ENCODE measurements around the gene GPR39. TPM values are rescaled to one million over a fixed set of nuclear protein-coding genes. Genes with fewer than 3 reads are reported as not detected.

The GPR39 gene
- total RNA-seq, 1 experiment from 2014 or later, result 9.0 TPM

DNA sequence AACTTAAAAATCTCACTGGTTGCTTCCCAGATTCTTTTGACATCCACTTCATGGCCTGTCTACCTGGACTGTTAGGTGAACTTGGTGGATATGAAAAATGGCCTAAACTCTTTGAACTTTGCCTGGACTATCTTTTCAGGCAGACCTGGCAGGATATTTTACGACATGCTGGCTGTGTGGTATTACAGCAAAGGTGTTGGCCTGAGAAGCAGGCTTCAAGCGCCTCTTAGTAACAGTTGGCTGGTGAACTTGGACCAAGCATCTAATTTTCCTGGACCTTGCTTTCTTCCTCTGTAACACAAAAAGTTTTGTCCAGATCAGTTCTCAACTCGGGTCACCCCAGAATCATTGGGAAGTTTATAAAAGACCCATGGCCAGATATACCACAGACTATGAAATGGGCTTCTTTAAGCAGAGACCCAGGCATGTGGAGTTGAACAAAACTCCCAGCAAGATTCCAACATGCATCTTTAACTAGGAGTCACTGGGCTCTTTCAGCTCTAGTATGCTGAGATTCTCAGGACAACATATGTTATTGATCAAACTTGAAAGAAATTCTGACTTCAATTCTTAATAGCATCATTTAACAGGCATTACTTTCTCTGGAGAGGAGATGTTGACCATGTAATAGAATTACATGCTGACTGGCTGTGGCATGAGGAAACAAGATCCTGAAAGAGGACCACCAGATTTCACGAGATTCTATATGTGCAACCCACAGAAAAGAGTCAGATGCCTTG is 249.0 kb downstream of the GPR39 start:
- no TSS peak for BruUV-seq (replicated peaks)
- no peak for DNase-seq (ENCODE audit: low read depth, low spot score)
- intact Hi-C loops (cut with micrococcal nuclease; ENCODE audit: unreplicated experiment), result loop anchor here (5.0 to 10.0 kb wide), 2 partner anchors 118 to 1179 kb away; no protein-coding TSS in a partner anchor
- H3K27me3 ChIP-seq (ENCODE audit: control insufficient read depth, insufficient read depth, low read length), result peaks cover 28% of the 10 kb centered on the region
- no peak for TF ChIP-seq TCF7L2 (IDR thresholded peaks at IDR 0.05; ENCODE audit: low read depth, low read length)
- TF ChIP-seq SIN3A (IDR thresholded peaks at IDR 0.05; ENCODE audit: borderline replicate concordance, insufficient read depth, low read depth, low read length), result no peak
- no peak for TF ChIP-seq POLR2AphosphoS5 (IDR thresholded peaks at IDR 0.05; ENCODE audit: low read depth, low read length)
- TF ChIP-seq REST (IDR thresholded peaks at IDR 0.05; ENCODE audit: insufficient read depth in 1 of 2, low read depth in 2 of 2, low read length in 1 of 2), result no peak
- TF ChIP-seq, protein P1, sequence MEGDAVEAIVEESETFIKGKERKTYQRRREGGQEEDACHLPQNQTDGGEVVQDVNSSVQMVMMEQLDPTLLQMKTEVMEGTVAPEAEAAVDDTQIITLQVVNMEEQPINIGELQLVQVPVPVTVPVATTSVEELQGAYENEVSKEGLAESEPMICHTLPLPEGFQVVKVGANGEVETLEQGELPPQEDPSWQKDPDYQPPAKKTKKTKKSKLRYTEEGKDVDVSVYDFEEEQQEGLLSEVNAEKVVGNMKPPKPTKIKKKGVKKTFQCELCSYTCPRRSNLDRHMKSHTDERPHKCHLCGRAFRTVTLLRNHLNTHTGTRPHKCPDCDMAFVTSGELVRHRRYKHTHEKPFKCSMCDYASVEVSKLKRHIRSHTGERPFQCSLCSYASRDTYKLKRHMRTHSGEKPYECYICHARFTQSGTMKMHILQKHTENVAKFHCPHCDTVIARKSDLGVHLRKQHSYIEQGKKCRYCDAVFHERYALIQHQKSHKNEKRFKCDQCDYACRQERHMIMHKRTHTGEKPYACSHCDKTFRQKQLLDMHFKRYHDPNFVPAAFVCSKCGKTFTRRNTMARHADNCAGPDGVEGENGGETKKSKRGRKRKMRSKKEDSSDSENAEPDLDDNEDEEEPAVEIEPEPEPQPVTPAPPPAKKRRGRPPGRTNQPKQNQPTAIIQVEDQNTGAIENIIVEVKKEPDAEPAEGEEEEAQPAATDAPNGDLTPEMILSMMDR (IDR thresholded peaks at IDR 0.05), result no peak
- ChIA-PET CTCF (no interaction called here), POLR2A (no interaction called here)
- peaks cover under 1% of the 10 kb centered on the region for H3K4me1 ChIP-seq (ENCODE audit: control insufficient read depth, insufficient read depth, low read length)
- H3K27ac ChIP-seq (ENCODE audit: low read length), result no peak overlapping the region
- no peak overlapping the region for H3K4me3 ChIP-seq (ENCODE audit: low read depth in 2 of 2, low read length in 2 of 2)
- H3K36me3 ChIP-seq (ENCODE audit: control insufficient read depth, insufficient read depth, low read length), result no peaks in the 10 kb centered on the region
- in situ Hi-C loops (cut with HindIII; ENCODE audit: low pct_unique_long_range_greater_than_20kb, low sequenced_read_pairs), result no loop called here
- H3K9me3 ChIP-seq (ENCODE audit: control insufficient read depth, insufficient read depth, low read depth, low read length), result no peaks in the 10 kb centered on the region
- ATAC-seq, result no peak

DNA sequence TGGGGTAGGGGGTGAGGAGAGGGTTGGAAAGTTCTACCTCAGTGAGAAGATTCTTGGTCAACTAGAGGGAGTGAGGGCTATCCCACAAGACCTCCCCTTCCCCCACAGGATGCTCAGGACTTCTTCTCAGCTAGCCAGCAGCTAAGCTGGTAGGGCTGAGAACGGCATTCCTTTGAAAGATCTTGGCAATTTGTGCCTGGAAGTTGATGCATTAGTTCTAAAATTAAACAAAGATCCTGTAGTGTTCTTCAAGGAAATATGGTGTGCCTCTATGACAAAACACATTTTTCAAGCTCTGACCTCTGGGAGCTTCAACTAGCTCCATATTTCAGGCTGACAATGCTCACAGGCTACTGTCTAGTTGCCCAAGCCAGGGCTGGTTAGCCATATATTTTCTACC is 251.1 kb downstream of the GPR39 start:
- TF ChIP-seq, protein P1 (IDR thresholded peaks at IDR 0.05), result no peak
- TF ChIP-seq REST (IDR thresholded peaks at IDR 0.05; ENCODE audit: insufficient read depth in 1 of 2, low read depth in 2 of 2, low read length in 1 of 2) (no peak), SIN3A (IDR thresholded peaks at IDR 0.05; ENCODE audit: borderline replicate concordance, insufficient read depth, low read depth, low read length) (no peak), POLR2AphosphoS5 (IDR thresholded peaks at IDR 0.05; ENCODE audit: low read depth, low read length) (no peak), TCF7L2 (IDR thresholded peaks at IDR 0.05; ENCODE audit: low read depth, low read length) (no peak)
- H3K27ac ChIP-seq (ENCODE audit: low read length), result no peak overlapping the region
- in situ Hi-C loops (cut with HindIII; ENCODE audit: low pct_unique_long_range_greater_than_20kb, low sequenced_read_pairs) (no loop called here), intact Hi-C loops (cut with micrococcal nuclease; ENCODE audit: unreplicated experiment) (loop anchor here (5.0 to 10.0 kb wide), 2 partner anchors 120 to 1177 kb away; no protein-coding TSS in a partner anchor)
- H3K9me3 ChIP-seq (ENCODE audit: control insufficient read depth, insufficient read depth, low read depth, low read length), result no peaks in the 10 kb centered on the region
- ATAC-seq (no peak), DNase-seq (ENCODE audit: low read depth, low spot score) (no peak)
- peaks cover 6% of the 10 kb centered on the region for H3K4me1 ChIP-seq (ENCODE audit: control insufficient read depth, insufficient read depth, low read length)
- no TSS peak for BruUV-seq (replicated peaks)
- no peaks in the 10 kb centered on the region for H3K36me3 ChIP-seq (ENCODE audit: control insufficient read depth, insufficient read depth, low read length)
- H3K4me3 ChIP-seq (ENCODE audit: low read depth in 2 of 2, low read length in 2 of 2), result no peak overlapping the region
- POLR2A ChIA-PET, result no interaction called here
- CTCF ChIA-PET, result no interaction called here
- H3K27me3 ChIP-seq (ENCODE audit: control insufficient read depth, insufficient read depth, low read length), result peaks cover 38% of the 10 kb centered on the region

Data from Panc1 (cell line).